Activated naive CD4-positive, alpha-beta T cell treated with anti-CD3 and anti-CD28 coated beads, Interleukin-2, amount 50 U/mL, for 24 hours (primary cell): Measurements from ENCODE around the gene NGFR.
"Not testable (repeated sequence)": the region's sequence is repeated elsewhere in the genome, so short reads cannot be mapped to it uniquely, and the experiment has no call there.

Experiments used
- H3K27ac Mint-ChIP-seq: one replicate; pipeline ENCODE4 v1.8.0; 2021; ENCODE audit warnings: mild to moderate bottlenecking, mixed read lengths
- H3K27me3 Mint-ChIP-seq: one replicate; pipeline ENCODE4 v1.8.0; 2021; ENCODE audit warnings: mixed read lengths
- H3K36me3 Mint-ChIP-seq: one replicate; pipeline ENCODE4 v1.8.0; 2021; ENCODE audit warnings: mixed read lengths
- H3K4me1 Mint-ChIP-seq: one replicate; pipeline ENCODE4 v1.8.0; 2021; ENCODE audit warnings: mixed read lengths
- H3K4me3 Mint-ChIP-seq: one replicate; pipeline ENCODE4 v1.8.0; 2021; ENCODE audit warnings: mild to moderate bottlenecking, mixed read lengths
- H3K9me3 Mint-ChIP-seq: one replicate; pipeline ENCODE4 v1.8.0; 2021; ENCODE audit warnings: mixed read lengths

Gene NGFR

DNA sequence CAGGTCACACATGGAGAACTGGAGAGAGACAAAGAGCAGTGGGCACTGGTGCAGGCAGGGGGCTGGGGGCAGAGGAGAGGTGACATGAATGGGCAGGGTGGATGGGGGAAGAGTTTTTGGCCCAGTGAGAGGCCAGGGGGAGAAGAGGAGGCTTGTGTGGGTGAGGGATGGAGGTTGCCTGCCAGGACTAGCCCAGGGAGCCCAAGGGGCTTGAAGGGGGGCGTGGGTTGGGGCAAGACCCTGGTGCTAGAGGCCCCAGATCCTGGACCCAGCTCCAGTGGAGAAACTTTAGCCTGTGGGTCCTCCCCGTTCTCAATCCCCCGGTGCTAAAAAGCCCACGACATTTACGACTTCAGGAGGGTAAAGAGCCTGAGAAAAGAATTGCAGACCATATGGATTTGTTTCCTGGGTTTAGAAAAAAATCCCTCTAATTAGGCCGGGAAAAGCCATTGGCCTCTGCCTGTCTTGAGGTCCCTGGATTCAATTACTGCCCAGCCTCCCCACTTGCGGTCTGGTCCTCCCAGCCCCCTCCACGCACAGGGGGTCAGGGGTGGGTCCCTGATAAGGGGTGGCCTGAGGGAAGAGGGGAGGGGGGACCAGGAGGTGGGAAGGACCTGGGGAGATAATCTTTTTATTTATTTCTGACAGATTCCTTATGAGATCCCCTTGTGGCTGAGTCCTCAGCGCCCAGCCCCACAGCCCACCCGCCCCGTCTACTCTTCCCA, 33.0 kb downstream of the NGFR start:
- Mint-ChIP-seq H3K4me1 (peaks cover 5% of the 10 kb centered on the region), H3K36me3 (no peaks in the 10 kb centered on the region), H3K27ac (no peak overlapping the region), H3K27me3 (peaks cover 3% of the 10 kb centered on the region), H3K4me3 (no peak overlapping the region), H3K9me3 (no peaks in the 10 kb centered on the region)

DNA sequence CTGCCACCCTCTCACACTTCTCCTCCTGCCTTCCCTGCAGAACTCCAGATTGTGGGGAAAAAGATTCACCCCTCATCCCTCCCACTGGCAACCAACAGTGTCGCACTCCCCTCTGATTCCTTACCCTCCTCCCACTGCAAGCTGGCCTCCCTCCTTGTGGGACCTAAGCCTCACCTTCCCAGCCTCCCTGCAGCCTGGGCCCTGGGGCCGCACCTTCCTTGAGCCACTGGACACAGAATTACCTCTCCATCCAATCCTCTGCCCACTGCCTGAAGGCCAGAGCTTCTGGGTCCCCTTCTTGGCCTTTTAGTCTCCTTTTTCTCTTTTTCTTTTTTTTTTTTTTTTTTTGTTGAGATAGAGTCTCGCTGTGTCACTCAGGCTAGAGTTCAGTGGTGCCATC, 33.9 kb downstream of the NGFR start:
- Mint-ChIP-seq H3K27me3 (peaks cover 7% of the 10 kb centered on the region), H3K4me1 (no peaks in the 10 kb centered on the region), H3K27ac (no peak overlapping the region), H3K36me3 (no peaks in the 10 kb centered on the region), H3K4me3 (no peak overlapping the region), H3K9me3 (no peaks in the 10 kb centered on the region)

DNA sequence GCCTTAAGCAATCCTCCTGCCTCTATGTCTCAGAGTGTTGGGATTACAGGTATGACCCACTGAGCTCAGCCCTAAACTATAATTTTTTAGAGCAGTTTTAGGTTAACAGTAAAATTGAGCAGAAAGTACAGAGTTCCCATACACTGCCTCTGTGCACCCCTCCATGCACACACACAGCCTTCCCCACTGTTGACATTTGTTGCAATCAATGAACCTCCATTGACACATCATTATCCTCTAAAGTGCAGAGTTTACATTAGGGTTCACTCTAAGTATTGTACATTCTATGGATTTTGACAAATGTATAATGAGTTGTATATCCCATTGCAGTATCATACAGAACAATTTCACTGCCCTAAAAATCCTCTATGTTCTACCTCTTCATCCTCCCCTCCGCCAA, 35.0 kb downstream of the NGFR start:
- Mint-ChIP-seq H3K4me1 (no peaks in the 10 kb centered on the region), H3K27me3 (peaks cover 9% of the 10 kb centered on the region), H3K36me3 (no peaks in the 10 kb centered on the region), H3K9me3 (no peaks in the 10 kb centered on the region), H3K27ac (no peak overlapping the region), H3K4me3 (no peak overlapping the region)

DNA sequence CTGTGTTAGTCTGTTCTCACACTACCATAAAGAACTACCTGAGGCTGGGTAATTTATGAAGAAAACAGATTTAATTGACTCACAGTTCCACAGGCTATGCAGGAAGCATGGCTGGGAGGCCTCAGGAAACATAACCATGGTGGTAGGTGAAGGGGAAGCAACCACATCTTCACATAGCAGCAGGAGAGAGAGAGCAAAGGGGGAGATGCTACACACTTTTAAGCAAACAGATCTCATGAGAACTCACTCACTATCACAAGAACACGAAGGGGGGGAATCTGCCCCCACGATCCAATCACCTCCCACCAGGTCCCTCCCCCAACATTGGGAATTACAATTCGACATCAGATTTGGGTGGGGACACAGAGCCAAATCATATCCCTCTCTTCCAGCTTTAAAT, 48.8 kb downstream of the NGFR start:
- no peak overlapping the region for H3K4me3 Mint-ChIP-seq
- no peaks in the 10 kb centered on the region for H3K36me3 Mint-ChIP-seq
- H3K9me3 Mint-ChIP-seq, result peaks cover 7% of the 10 kb centered on the region
- peaks cover 2% of the 10 kb centered on the region for H3K27me3 Mint-ChIP-seq
- H3K27ac Mint-ChIP-seq, result peak overlapping the region; percentile 57
- no peaks in the 10 kb centered on the region for H3K4me1 Mint-ChIP-seq

DNA sequence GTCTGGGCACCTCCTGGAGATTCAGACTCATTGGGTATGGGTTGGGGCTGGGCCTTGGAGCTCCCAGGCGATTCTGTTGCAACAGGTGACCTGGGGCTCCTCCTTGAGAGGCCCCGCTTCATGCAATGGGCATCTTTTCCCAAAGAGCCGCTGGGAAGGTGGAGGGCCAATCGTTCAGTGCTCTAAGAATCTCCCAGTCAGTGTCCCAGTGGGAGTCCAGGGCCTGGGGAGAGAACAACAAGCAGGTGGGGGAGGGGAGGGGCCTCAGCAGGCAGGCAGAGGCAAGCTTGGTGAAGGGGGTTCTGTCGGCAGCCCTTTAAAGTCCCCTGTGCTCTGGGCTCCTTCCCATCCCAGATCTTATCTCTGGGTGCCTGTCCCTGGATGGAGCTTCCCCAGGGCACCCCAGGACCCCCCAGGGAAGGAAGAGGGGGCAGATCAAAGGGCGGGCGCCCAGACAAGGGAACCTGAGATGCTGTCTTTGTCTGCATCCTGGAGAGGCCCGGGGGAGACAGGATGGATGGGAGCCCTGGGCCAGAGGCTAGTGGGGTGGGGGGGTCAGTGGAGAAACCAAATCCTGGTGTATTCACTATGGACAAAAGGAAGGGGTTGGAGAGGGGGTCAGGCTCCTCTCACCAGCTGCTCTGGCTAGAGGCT, 50.0 kb downstream of the NGFR start:
- Mint-ChIP-seq H3K27ac (no peak overlapping the region), H3K4me1 (no peaks in the 10 kb centered on the region), H3K27me3 (peaks cover 2% of the 10 kb centered on the region), H3K9me3 (peaks cover 7% of the 10 kb centered on the region), H3K4me3 (no peak overlapping the region), H3K36me3 (no peaks in the 10 kb centered on the region)

DNA sequence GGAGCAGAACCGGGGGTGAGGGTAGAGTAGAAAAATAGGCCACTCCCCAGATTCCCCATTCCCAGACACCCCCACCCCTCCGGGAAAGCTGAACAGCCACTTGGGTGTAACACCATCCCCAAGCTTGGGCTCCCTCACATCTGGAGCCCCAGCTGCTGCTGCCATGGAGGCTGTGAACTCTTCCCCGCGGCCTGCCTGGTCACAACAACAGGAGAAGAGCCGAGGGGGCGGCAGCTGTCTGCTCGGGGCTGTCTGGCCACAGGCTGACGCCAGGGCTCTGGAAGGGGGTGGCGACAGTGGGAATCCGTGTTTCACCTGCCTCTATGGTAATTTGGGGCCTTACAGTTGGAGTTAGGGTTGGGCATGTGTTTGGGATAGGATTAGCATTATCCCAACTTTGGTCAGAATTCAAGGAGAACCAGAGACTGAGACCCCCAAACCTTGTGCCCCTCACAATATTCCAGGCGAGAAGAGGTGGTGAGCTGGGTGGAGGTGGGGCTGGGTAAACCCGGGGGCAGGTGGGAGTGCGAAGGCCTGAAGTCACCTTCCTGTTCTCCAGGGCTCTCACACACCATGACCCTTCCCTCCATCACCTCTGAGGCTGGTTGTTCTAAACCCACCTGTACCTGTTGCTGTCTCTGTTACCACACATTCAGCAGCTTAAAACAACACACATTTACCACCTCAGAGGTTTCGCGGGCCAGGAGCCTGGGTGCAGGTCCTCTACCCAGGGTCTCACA, 50.9 kb downstream of the NGFR start:
- no peaks in the 10 kb centered on the region for H3K4me1 Mint-ChIP-seq
- no peak overlapping the region for H3K27ac Mint-ChIP-seq
- H3K9me3 Mint-ChIP-seq, result peaks cover 5% of the 10 kb centered on the region
- no peaks in the 10 kb centered on the region for H3K36me3 Mint-ChIP-seq
- peaks cover 2% of the 10 kb centered on the region for H3K27me3 Mint-ChIP-seq
- H3K4me3 Mint-ChIP-seq, result no peak overlapping the region

DNA sequence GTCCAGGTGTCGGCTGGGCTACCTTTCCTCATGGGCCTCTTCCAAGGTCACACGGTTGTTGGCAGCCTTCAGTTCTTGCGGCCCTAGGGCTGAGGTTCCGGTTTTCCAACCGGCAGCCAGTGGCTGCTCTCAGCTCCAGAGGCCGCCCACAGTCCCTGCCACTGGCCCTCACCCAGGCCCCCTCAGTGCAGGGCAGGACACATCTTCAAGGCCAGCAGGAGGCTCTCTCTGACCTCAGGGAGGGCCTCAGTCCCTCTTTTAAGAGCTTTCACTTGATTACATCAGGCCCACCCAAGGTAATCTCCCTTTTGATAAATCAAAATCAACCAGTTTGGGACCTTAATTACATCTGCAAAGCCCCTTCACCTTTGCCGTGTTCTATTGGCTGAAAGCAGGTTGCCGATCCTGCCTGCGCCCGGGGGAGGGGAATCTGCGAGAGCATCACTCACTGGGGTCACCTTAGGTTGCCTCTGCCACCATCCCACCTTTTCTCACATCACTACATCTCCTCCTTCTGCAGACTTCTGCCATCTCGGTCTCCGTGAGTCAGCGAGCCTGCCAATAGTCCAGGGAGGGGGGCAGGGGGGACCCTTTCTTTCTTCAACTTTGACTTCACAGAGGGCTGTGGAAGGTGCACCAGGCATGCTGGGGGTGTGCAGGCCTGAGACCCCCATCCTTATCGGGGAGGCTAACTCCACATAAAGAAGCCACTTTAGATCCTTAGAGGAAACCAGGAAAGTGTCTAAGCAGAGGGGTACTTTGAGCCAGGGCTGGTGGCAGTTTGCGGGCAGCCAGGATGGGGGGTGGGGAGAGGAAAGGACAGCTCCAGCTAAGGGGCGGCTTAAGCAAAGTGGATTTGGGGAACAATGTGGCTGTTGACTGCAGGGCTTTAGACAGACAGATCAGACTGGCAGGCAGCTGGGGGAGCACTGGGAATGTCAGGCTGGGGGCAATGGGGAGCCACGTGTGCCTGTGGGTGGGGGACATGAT, 51.7 kb downstream of the NGFR start:
- no peak overlapping the region for H3K27ac Mint-ChIP-seq

DNA sequence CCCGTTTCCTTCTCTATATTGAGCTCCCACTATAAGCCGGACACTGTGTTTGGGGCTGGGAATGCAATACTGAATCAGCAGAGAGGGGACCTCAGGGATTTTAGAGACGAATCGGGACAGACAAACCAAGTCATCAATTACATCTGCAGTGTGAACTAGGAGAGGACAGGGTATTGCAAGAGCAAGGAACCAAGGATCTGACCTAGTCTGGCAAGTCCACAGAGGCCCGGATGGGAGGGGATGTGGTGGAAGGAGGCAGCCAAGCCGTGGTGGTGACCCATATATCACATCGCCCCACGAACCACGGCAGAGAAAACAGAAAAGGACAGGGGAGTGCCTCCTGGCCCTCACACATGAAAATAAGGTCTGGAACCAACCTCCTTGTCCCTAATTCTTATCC, 52.5 kb downstream of the NGFR start:
- no peak overlapping the region for H3K4me3 Mint-ChIP-seq
- no peaks in the 10 kb centered on the region for H3K36me3 Mint-ChIP-seq
- H3K27ac Mint-ChIP-seq, result no peak overlapping the region
- H3K4me1 Mint-ChIP-seq, result no peaks in the 10 kb centered on the region
- H3K27me3 Mint-ChIP-seq, result peaks cover 2% of the 10 kb centered on the region
- no peaks in the 10 kb centered on the region for H3K9me3 Mint-ChIP-seq

More for the DNA sequence above, 51.7 kb downstream of the NGFR start:
- Mint-ChIP-seq H3K27me3 (peaks cover 2% of the 10 kb centered on the region), H3K4me3 (no peak overlapping the region), H3K36me3 (no peaks in the 10 kb centered on the region), H3K9me3 (no peaks in the 10 kb centered on the region), H3K4me1 (no peaks in the 10 kb centered on the region)

DNA sequence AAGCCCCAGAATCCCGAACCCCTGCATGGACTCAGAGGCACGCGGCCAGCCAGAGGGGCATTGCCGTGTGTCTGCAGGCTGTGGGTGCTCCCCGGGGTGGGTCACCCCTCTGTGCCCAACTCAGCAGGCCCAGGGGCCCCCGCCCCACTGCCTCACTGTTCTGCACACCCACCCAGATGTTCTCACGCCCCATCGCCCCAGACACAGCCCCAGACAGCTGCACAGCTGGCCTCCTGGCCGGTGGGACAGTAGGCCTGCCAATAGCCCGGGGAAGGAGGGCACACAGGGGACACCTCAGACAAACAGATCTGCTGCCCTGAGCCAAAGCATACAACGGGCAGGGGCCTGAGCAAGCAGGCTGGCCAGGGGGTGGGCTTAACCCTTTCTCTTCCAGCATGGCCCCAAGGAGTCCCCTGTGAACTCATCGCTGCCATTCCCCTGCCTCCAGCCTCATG, 53.0 kb downstream of the NGFR start:
- no peak overlapping the region for H3K27ac Mint-ChIP-seq
- no peaks in the 10 kb centered on the region for H3K9me3 Mint-ChIP-seq
- H3K27me3 Mint-ChIP-seq, result peaks cover 2% of the 10 kb centered on the region
- no peaks in the 10 kb centered on the region for H3K4me1 Mint-ChIP-seq
- H3K4me3 Mint-ChIP-seq, result no peak overlapping the region
- no peaks in the 10 kb centered on the region for H3K36me3 Mint-ChIP-seq

DNA sequence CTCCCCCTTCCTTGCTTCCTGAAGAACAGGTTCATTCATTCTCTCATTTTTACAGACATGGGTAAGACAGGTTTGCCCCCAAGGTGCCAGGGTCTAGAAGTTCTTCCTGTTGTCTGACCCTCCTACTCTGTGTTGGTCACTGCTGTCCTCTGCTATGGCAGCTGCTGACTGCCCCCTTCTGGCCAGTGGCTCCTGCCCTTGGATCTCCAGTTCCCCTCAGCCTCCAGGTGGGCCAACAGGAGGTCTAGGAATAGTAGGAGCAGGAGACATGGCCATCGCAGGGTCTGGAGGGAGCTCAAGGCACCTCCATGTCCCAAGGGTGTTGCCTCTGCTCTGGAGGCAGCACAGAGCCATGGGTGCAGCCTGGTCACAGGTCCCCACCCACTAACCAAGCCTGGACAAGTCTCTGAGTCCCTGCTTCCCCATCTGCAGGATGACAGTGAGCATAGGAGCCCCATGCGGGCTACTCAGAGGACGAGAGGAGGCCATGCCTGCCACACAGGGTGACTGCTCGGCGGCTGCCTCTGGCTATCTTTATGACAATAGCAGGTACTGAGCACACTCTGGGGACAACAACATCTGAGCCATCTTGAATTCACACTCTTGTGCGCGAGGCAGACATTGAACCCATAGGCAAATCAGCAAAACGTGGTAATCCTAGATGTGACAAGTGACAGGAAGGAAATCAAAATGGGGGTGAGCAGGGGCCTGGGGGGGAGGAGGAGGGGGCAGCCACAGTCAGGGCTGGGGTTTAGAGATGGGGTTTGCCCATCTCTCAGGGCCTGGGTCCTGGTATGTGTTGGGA, 53.6 kb downstream of the NGFR start:
- Mint-ChIP-seq H3K4me3 (no peak overlapping the region), H3K36me3 (no peaks in the 10 kb centered on the region), H3K27me3 (peaks cover 2% of the 10 kb centered on the region), H3K27ac (no peak overlapping the region), H3K9me3 (no peaks in the 10 kb centered on the region), H3K4me1 (no peaks in the 10 kb centered on the region)

DNA sequence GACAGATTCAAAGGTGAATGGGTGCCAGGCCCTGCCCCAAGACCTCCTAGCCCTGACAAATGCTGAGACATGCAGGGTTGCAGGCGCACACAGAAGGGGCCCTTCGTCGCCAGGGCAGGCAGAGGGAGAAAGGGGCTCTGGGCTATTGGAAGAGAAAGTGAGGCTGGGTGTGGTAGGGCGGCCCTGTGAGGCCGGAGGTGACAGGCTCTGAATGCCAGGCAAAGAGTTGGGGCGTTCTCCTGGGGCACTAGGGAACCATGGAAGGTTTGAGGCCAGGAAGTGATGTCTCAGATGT, 54.2 kb downstream of the NGFR start:
- no peak overlapping the region for H3K4me3 Mint-ChIP-seq
- no peaks in the 10 kb centered on the region for H3K4me1 Mint-ChIP-seq
- H3K36me3 Mint-ChIP-seq, result no peaks in the 10 kb centered on the region
- H3K27me3 Mint-ChIP-seq, result peaks cover 2% of the 10 kb centered on the region
- H3K27ac Mint-ChIP-seq, result no peak overlapping the region
- H3K9me3 Mint-ChIP-seq, result no peaks in the 10 kb centered on the region

DNA sequence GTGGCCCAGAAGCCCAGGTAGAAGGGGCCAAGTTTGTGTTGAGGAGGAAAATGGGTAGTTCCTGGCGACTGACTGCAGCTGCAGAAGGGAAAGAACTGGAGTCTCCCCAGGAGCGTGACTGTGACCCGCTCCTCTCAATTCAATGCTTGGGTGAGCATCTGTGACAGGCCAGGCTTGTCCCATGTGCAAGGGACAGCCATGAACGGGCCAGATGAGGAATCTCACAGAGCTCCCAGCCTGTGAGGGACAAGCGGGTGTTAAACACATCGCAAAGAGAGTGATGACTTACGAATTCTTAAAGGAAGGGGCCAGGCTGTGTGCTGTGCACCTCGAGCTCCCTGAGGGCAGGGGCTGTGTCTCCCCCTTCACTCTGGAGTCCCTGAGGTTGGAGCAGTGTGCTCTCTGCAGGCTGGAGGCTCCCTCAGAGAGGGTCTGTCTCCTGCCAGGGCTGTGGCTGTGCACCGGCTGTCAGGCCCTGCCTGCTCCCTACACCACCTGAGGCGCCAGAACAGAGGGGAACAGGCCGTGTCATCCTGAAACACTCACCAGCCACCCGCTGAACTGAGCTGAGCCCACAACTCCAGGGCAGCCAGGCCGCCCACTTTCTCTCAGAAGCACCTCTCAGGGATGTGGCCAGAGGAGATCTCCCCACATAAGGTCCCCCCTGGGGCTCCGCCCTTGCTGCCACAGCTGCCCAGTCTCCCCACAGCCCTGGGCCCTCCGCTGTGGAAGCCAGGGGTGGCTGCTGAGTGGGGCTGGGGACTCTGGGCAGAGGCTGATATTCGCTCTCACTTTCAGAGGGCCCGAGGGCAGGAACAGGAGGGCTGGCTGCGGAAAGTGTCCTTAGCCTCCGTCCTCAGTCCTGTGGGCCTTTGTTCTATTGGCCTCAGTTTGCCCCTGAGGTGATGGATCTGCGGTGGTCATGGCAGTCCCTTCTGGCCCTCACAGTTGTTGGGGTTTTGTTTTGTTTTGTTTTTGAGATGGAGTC, 54.9 kb downstream of the NGFR start:
- peaks cover 2% of the 10 kb centered on the region for H3K27me3 Mint-ChIP-seq

DNA sequence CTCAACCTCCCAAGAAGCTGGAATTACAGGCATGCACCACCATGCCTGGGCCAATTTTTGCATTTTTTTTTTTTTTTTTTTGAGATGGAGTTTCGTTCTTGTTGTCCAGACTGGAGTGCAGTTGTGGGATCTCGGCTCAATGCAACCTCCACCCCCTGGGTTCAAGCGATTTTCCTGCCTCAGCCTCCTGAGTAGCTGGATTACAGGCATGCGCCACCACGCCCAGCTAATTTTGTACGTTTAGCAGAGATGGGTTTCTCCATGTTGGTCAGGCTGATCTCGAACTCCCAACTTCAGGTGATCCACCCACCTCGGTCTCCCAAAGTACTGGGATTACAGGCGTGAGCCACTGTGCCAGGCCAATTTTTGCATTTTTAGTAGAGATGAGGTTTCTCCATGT, 55.7 kb downstream of the NGFR start:
- not testable (repeated sequence) for H3K4me3 Mint-ChIP-seq, H3K4me1 Mint-ChIP-seq, H3K36me3 Mint-ChIP-seq, H3K27ac Mint-ChIP-seq, H3K27me3 Mint-ChIP-seq, H3K9me3 Mint-ChIP-seq

More for the DNA sequence above, 54.9 kb downstream of the NGFR start:
- H3K4me3 Mint-ChIP-seq, result no peak overlapping the region
- H3K4me1 Mint-ChIP-seq, result no peaks in the 10 kb centered on the region
- no peaks in the 10 kb centered on the region for H3K9me3 Mint-ChIP-seq
- no peak overlapping the region for H3K27ac Mint-ChIP-seq
- no peaks in the 10 kb centered on the region for H3K36me3 Mint-ChIP-seq
